GM21529 (cell line): ENCODE results near the gene RAP2A.

Source experiments
- ATAC-seq: cut with Tn5 transposase; IDR thresholded peaks from one replicate; pipeline ENCODE4 v1.9.1; 2021; ENCODE audit not compliant: unreplicated experiment

The RAP2A gene

GRCh38 chr13:97422118-97423054, 11.6 kb upstream of the RAP2A start:
- no peak for ATAC-seq

GRCh38 chr13:97423300-97424045, 10.5 kb upstream of the RAP2A start:
- ATAC-seq = no peak

- no peak for ATAC-seq
Measured at GRCh38 chr13:97425590-97425989, 8.4 kb upstream of the RAP2A start.

GRCh38 chr13:97426695-97427094, 7.3 kb upstream of the RAP2A start:
- ATAC-seq = no peak

DNA sequence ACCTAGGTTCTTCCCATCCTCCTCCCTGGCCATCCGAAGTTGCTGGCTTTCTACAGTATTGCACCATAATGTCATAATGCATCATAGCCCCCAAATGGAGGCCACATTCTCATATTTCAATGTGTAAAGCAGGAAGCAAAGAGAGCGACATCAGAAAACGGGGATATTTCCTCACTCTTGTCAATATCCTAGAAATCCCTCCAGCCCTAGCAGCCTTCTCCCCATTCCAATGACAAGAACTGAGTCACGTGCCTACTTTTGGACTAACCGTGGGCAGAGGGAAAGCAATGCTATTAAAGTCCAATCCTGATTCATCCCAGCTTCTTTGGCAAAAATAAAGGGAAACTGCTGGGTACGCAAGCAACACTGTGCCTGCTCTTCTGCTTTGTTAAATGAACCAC, 4.3 kb upstream of the RAP2A start:
- ATAC-seq = no peak

GRCh38 chr13:97430296-97430695, 3.7 kb upstream of the RAP2A start:
- ATAC-seq = no peak

- ATAC-seq = no peak
Measured at GRCh38 chr13:97431171-97431764, 2.7 kb upstream of the RAP2A start.

GRCh38 chr13:97432232-97432916, 1.6 kb upstream of the RAP2A start:
- no peak for ATAC-seq

GRCh38 chr13:97432917-97433726, 847 bp upstream of the RAP2A start:
- peak; percentile 78 for ATAC-seq

GRCh38 chr13:97434397-97435201, 630 bp downstream of the RAP2A start:
- peak; percentile 4 for ATAC-seq

GRCh38 chr13:97435323-97435722, 1.4 kb downstream of the RAP2A start:
- no peak for ATAC-seq

DNA sequence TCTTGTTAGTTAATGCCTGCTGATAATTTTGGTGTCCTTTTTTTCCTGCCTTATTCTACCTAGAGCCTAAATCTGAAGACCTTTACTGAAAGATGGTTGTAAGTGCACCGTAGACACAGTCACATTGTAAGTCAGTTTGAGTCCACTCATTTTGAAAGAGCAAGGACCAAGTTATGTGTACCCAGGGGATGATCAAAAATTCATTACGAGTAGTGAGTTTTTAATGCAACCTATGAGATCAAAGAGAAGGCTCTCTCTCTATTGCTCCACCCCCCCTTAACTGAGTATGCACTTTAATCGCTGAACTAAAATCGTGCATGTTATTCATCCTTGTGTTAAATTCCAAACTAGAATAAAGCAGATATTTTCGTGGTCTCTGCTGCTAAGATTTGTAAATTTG, 1.8 kb downstream of the RAP2A start:
- no peak for ATAC-seq

DNA sequence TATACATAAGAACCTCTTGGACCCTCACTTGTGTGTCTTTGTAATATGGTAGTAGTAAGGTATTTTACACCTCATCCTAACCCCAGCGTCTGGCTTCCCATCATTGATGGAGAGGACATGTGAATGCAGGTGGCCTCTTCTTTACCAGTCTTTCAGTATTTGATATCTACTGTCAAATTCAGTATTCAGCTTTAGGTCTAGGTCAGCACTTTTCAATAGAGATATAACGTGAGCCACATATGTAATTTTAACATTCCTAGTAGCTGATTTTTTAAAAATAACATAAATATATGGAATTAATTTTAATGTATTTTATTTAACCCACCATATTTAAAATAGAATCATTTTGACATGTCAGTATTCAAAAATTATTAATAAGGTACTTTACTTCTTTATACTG, 2.9 kb downstream of the RAP2A start:
- ATAC-seq = no peak

DNA sequence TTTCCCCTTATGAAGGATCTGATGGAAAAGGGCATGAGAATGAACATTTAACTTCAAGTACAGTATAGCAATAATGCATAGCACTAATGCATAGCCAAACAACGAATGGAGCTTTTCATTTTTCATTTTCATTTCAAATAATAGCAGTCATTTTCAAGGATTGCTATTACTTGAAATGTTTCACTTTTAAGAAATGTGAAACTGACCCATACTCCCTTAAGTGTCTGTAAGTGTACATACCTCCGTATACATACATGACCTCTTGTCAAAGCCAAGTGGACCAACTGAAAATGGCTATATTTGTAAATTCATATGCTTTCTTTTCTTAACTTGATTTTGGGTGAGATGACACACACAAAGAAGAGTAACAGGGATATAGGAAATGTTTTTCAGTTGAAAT, 3.8 kb downstream of the RAP2A start:
- ATAC-seq = no peak

- no peak for ATAC-seq
Measured at GRCh38 chr13:97438856-97439595, 5.1 kb downstream of the RAP2A start.

DNA sequence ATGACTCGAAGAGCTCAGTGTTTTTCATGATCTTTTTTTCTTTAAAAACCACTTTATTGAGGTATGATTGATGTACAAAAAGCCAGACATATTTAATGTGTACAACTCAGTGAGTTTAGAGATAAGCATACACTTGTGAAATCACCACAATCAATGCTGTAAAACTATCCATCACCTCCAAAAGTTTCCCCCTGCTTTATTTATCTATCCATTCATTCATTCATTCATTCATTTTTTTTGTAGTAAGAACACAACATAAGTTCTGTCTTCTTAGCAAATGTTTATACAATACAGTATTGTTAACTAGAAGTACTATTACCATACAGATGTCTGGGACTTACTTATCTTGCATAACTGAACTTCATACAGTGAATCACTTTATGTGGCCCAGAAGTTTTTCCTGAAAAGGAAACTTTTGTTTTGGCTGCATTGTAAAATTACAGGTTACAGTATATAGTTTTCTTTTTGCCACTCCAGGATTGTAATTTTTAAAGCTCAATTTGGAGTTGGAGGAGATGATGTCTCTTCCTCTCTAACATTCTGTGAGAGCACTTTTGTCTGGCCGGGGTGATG, 6.7 kb downstream of the RAP2A start:
- ATAC-seq = no peak

GRCh38 chr13:97441368-97441767, 7.4 kb downstream of the RAP2A start:
- ATAC-seq = peak; percentile 62

DNA sequence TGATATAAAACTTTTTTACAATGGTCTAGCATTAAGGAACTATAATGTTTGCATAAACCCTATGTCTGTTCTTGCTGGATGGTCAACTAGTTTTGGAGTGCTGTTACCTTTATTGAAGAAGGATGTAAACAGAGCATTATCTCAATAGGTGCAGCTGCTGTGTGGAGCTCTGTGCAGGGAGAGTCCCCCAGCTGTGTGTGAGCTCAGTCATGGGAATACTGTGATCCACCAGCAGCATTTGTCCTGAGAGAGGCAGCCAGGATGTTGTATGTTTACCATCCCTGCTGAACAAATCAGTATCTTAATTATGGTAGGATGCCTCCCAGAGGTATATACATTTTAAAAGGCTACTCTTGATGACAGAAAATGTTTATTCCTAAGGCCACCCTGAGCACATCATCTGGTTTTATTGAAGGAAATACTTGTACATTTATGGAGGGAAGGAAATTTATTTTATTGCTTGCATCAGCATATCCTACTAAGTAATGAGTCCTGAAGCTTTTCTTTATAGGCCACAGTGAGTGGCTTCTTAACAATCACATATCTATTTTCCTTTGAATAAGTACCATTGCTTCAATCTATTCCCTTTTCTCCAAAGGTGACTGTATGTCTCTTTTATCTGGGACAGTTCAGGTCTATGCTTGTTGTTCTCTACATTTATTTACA, 11.7 kb downstream of the RAP2A start:
- ATAC-seq = no peak
